Thyroid gland (tissue), 4 donors: ENCODE data around the gene TBPL2. TPM values are rescaled to one million over a fixed set of nuclear protein-coding genes. Genes with fewer than 3 reads are reported as not detected.

ENCODE experiments used
- DNase-seq, 2 donors: peaks; one replicate each; pipeline ENCODE4 v3.0.0-alpha.2; 2019
- H3K27ac ChIP-seq, 3 donors: fragments of 200-600 bp; sonication (generic); 1 replicate in 2 of 3; 2 replicates in 1 of 3; pipeline ENCODE4 v1.5.1; 2016 to 2019; ENCODE audit warnings: mild to moderate bottlenecking in 1 of 3, moderate library complexity in 1 of 3
- H3K27me3 ChIP-seq: fragments of 200-600 bp; sonication (generic); one replicate; pipeline ENCODE4 v1.5.1; 2019
- H3K36me3 ChIP-seq, 2 donors: fragments of 200-600 bp; sonication (generic); one replicate each; pipeline ENCODE4 v1.5.1; 2016 to 2019
- H3K4me1 ChIP-seq, 2 donors: fragments of 200-600 bp; sonication (generic); one replicate each; pipeline ENCODE4 v1.5.1; 2017 to 2019
- H3K4me3 ChIP-seq, 3 donors: fragments of 200-600 bp; sonication (generic); replicated peaks in 1 of 3; 1 replicate in 2 of 3; 2 replicates in 1 of 3; pipeline ENCODE4 v1.5.1; 2016; ENCODE audit warnings: mild to moderate bottlenecking in 1 of 3
- H3K9me3 ChIP-seq: fragments of 200-600 bp; sonication (generic); one replicate; pipeline ENCODE4 v1.5.1; 2017
- CTCF ChIP-seq, 6 experiments: fragments of 200-600 bp in 3 of 6; fragments of 450-650 bp in 3 of 6; sonication (generic) in 3 of 6; IDR thresholded peaks; one replicate each; pipeline ENCODE4 v1.5.1; 2016 to 2019; ENCODE audit warnings: antibody characterized with exemption in 6 of 6, mild to moderate bottlenecking in 2 of 6, inconsistent platforms in 1 of 6, moderate library complexity in 1 of 6
- POLR2A ChIP-seq, 2 donors: fragments of 450-650 bp; IDR thresholded peaks; one replicate each; pipeline ENCODE4 v1.6.1; 2017; ENCODE audit warnings: antibody characterized with exemption in 2 of 2, mild to moderate bottlenecking in 2 of 2, moderate library complexity in 1 of 2
- WGBS, 2 donors: methylation state at CpG; one replicate each; pipeline ENCODE4 v1.1.5; 2017; 5-methylcytosine and 5-hydroxymethylcytosine counted together
- intact Hi-C: fragments of 100-400 bp; cut with DNase I; formaldehyde crosslinking; loops from one replicate; pipeline ENCODE4 v1.15.1; 2023
- small RNA-seq: library from RNA; depleted of rRNA; stranded (forward); fragments of <200 nt; gene quantifications from one replicate; pipeline ENCODE3, GENCODE V24; 2016
- total RNA-seq, 4 donors: library from RNA; depleted of rRNA; stranded (reverse); fragments of >200 nt; gene quantifications; one replicate each; pipeline ENCODE4 v1.2.3, GENCODE V29; 2016

The TBPL2 gene
- total RNA-seq, 4 donors from 2014 or later, result not detected

- Histone ChIP-seq H3K9me3 (no peaks in the 10 kb centered on the region), H3K4me1 (no peaks in the 10 kb centered on the region), H3K4me3 (no peak overlapping the region), H3K27ac (no peak overlapping the region), H3K36me3 (peaks cover 16 to 22% of the 10 kb centered on the region in 2 donors), H3K27me3 (no peaks in the 10 kb centered on the region)
- no peak for DNase-seq
- TF ChIP-seq POLR2A (IDR thresholded peaks at IDR 0.05) (no peak), CTCF (IDR thresholded peaks at IDR 0.05) (no peak)
- intact Hi-C loops, result no loop called here
- 96 to 97% methylated on average over 7 of the region's 7 CpGs for WGBS, 2 donors
Measured at GRCh38 chr14:55372825-55373224, 67.6 kb downstream of the TBPL2 start.

- Histone ChIP-seq H3K27me3 (no peaks in the 10 kb centered on the region), H3K36me3 (peaks cover 13 to 20% of the 10 kb centered on the region in 2 donors), H3K9me3 (no peaks in the 10 kb centered on the region), H3K4me3 (no peak overlapping the region), H3K27ac (no peak overlapping the region), H3K4me1 (no peaks in the 10 kb centered on the region)
- 90 to 100% methylated on average over 1 of the region's 1 CpG for WGBS, 2 donors
- DNase-seq, result no peak
- intact Hi-C loops, result no loop called here
- no peak for TF ChIP-seq POLR2A (IDR thresholded peaks at IDR 0.05)
Measured at GRCh38 chr14:55372423-55372822, 68.0 kb downstream of the TBPL2 start.

- Histone ChIP-seq H3K27ac (no peak overlapping the region), H3K36me3 (peaks cover 0 to 16% of the 10 kb centered on the region in 2 donors), H3K9me3 (no peaks in the 10 kb centered on the region), H3K27me3 (no peaks in the 10 kb centered on the region), H3K4me1 (no peaks in the 10 kb centered on the region), H3K4me3 (no peak overlapping the region)
- intact Hi-C loops, result no loop called here
- 87 to 88% methylated on average over 11 of the region's 11 CpGs for WGBS, 2 donors
- no peak for TF ChIP-seq POLR2A (IDR thresholded peaks at IDR 0.05)
- no peak for TF ChIP-seq CTCF (IDR thresholded peaks at IDR 0.05)
- no peak for DNase-seq
Measured at GRCh38 chr14:55370883-55371455, 69.4 kb downstream of the TBPL2 start.

GRCh38 chr14:55366271-55366670, 74.1 kb downstream of the TBPL2 start:
- WGBS, 2 donors, result 77 to 91% methylated on average over 3 of the region's 3 CpGs

More at GRCh38 chr14:55366271-55366670, 74.1 kb downstream of the TBPL2 start:
- H3K36me3 ChIP-seq, result peaks cover 5 to 16% of the 10 kb centered on the region in 2 donors
- TF ChIP-seq POLR2A (IDR thresholded peaks at IDR 0.05) (no peak), CTCF (IDR thresholded peaks at IDR 0.05) (no peak)
- no peaks in the 10 kb centered on the region for H3K9me3 ChIP-seq
- DNase-seq, result no peak
- no peak overlapping the region for H3K27ac ChIP-seq
- no peak overlapping the region for H3K4me3 ChIP-seq
- H3K4me1 ChIP-seq, result no peaks in the 10 kb centered on the region
- no peaks in the 10 kb centered on the region for H3K27me3 ChIP-seq
- intact Hi-C loops, result no loop called here

Small RNAs within 50 kb of the gene (small RNA-seq; reads per million reads assigned to genes)
- not detected for gene AL356801.1

Other genes starting within 250 kb of the TBPL2 start
- under 1 TPM in 3 of 4 donors, not detected in 1; 0.22 to 0.42 (median 0.27) TPM for gene DLGAP5, start 249.0 kb downstream of the TBPL2 start, total RNA-seq
- gene FBXO34, start 169.2 kb downstream of the TBPL2 start, total RNA-seq, result 10 to 100 TPM; 60.0 to 88.5 (median 81.9) TPM
- 10 to 100 TPM; 13.3 to 22.2 (median 19.1) TPM for gene ATG14, start 28.8 kb downstream of the TBPL2 start, total RNA-seq
- gene KTN1, start 139.6 kb upstream of the TBPL2 start, total RNA-seq, result 100 to 1,000 TPM; 164 to 222 (median 195) TPM